GM15510 (cell line): ENCODE data around the gene ICOS.

Source experiments
- POLR2A ChIP-seq: IDR thresholded peaks from 3 replicates; pipeline ENCODE4 v1.6.1; 2011; ENCODE audit warnings: borderline replicate concordance; ENCODE audit not compliant: insufficient read length; ENCODE audit errors: extremely low read depth

The ICOS gene

DNA sequence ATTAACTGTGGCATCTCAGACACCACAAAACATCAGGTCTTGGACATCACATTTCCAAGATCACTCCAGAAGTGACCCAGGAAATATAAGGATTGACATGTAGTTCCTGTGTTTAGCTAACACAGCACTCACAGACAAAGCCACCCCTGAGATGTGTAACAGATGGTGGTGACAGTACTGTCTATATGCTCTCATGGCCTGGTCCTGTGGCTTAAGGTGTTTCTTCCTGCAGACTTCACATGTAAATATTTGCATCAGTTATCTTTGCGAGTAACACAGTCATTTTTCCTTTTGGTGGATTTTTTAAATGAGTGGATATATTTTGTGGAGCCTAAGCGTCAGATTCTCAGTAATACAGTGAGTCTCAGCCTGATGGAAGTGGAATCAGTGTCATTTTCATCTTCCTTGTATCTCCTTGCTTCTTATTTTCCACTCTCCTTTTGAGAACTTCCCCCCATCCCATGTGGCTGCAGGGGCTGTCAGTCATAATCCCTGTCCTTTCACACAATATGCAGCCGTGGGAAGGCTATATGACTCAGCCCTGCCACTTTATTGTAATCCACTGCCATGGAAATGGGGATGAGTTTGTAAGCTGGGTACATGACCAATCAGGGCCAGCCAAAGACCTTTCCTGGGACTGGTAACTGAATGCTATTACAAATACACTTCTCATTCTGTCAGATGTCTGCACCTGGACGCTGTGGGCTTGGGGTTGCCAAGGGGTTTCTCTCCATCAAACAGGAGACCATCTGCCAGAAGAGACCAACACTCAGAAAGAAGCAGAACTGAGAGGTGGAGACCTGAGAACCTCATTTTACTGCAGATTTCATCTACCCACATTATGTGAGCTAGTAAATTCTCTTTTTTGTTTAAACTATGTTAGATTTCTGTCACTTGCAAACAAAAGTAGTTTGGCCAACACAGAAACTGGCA is 74.3 kb downstream of the ICOS start:
- no peak for TF ChIP-seq POLR2A
